Mucosa of descending colon (tissue), 3 donors: ENCODE data around the gene KCNQ5. TPM values are rescaled to one million over a fixed set of nuclear protein-coding genes. Genes with fewer than 3 reads are reported as not detected.

ENCODE experiments used
- ATAC-seq: fragments of 200-7000 bp; cut with Tn5 transposase; one replicate; pipeline ENCODE4 v1.9.1; 2020; ENCODE audit warnings: mild to moderate bottlenecking, moderate library complexity
- DNase-seq, 3 donors: peaks; one replicate each; pipeline ENCODE4 v3.0.0-alpha.2; 2020
- H3K36me3 ChIP-seq: fragments of 200-600 bp; one replicate; pipeline ENCODE4 v1.8.0; 2021; ENCODE audit warnings: low read depth, mild to moderate bottlenecking
- H3K4me1 ChIP-seq: fragments of 200-600 bp; one replicate; pipeline ENCODE4 v1.8.0; 2021; ENCODE audit warnings: low read depth, mild to moderate bottlenecking
- H3K4me3 ChIP-seq: fragments of 200-600 bp; one replicate; pipeline ENCODE4 v1.8.0; 2021; ENCODE audit warnings: mild to moderate bottlenecking
- H3K9me3 ChIP-seq: fragments of 200-600 bp; one replicate; pipeline ENCODE4 v1.8.0; 2021; ENCODE audit warnings: mild to moderate bottlenecking
- intact Hi-C, 2 donors: fragments of 100-400 bp; cut with DNase I in 1 of 2; cut with micrococcal nuclease in 1 of 2; formaldehyde crosslinking; loops; one replicate each; pipeline versions ENCODE4 v1.11.0 to v1.11.1; 2022; cut with DNase I, micrococcal nuclease
- total RNA-seq, 3 donors: library from RNA; stranded (reverse); fragmentation: NEBNext Ultra II Directional in 2 of 3; extraction: Animal tissue kit (Norgen Biotek cat#: 25700) in 2 of 3; gene quantifications; one replicate each; pipeline versions ENCODE4 v1.2.1 to v1.2.4, GENCODE V29; 2021 to 2023
- TF ChIP-seq, protein P1 (sequence below): fragments of 200-600 bp; IDR thresholded peaks from one replicate; pipeline ENCODE4 v1.8.0; 2022; ENCODE audit warnings: antibody characterized with exemption, mild to moderate bottlenecking
- donor health status: DM: no; HTN: no; CAD: no; lungs with moderate emphysema.
- donor health status: DM: no; HTN: no; CAD: no.
- donor health status: DM: no; HTN: yes; CAD: no.

The KCNQ5 gene
- total RNA-seq, 3 donors from 2014 or later, result 0.14 to 2.3 (median 0.17) TPM

DNA sequence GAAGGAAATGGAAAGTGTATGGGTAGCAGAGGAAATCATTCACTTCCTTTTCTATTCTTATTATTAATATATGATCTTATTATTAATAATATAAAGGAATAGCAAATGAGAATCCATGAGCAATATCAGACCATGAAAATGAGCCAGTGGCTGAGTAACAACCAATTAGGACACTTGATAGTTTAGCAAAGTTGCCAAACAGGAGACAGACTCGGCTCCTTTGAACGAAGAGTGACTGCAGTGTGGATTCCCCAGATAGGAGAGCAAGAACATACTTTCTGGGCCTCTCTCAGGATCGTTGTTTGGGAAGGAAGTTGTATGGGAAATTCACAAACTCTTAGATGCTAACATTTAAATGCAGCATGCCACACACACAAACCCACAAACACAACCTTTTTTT, 381.4 kb downstream of the KCNQ5 start:
- Histone ChIP-seq H3K4me3 (no peak overlapping the region), H3K36me3 (no peaks in the 10 kb centered on the region), H3K9me3 (no peaks in the 10 kb centered on the region), H3K4me1 (no peaks in the 10 kb centered on the region)
- intact Hi-C loops, result no loop called here
- TF ChIP-seq, protein P1, sequence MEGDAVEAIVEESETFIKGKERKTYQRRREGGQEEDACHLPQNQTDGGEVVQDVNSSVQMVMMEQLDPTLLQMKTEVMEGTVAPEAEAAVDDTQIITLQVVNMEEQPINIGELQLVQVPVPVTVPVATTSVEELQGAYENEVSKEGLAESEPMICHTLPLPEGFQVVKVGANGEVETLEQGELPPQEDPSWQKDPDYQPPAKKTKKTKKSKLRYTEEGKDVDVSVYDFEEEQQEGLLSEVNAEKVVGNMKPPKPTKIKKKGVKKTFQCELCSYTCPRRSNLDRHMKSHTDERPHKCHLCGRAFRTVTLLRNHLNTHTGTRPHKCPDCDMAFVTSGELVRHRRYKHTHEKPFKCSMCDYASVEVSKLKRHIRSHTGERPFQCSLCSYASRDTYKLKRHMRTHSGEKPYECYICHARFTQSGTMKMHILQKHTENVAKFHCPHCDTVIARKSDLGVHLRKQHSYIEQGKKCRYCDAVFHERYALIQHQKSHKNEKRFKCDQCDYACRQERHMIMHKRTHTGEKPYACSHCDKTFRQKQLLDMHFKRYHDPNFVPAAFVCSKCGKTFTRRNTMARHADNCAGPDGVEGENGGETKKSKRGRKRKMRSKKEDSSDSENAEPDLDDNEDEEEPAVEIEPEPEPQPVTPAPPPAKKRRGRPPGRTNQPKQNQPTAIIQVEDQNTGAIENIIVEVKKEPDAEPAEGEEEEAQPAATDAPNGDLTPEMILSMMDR, result no peak
- ATAC-seq (no peak), DNase-seq (no peak)

DNA sequence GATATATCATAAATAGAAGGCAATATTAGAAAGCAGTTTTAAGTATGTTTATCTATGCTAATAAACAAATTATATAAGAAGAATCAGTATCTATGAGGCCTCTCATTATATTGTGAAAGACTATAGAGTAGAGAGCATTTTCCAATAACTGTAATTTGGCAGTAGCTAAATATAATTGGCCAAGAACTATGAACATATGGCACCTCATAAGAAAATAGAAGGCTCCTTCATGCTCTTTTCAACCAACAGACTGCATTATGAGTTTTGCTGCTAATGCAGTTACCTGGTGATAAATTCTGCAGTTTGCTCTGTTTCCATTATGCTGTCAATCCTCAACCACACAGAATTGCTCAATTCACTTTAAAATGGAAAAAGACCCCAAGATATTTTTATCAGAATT, 382.4 kb downstream of the KCNQ5 start:
- DNase-seq (no peak), ATAC-seq (no peak)
- TF ChIP-seq, protein P1, result no peak
- intact Hi-C loops, result no loop called here
- Histone ChIP-seq H3K9me3 (no peaks in the 10 kb centered on the region), H3K4me1 (no peaks in the 10 kb centered on the region), H3K36me3 (no peaks in the 10 kb centered on the region), H3K4me3 (no peak overlapping the region)

DNA sequence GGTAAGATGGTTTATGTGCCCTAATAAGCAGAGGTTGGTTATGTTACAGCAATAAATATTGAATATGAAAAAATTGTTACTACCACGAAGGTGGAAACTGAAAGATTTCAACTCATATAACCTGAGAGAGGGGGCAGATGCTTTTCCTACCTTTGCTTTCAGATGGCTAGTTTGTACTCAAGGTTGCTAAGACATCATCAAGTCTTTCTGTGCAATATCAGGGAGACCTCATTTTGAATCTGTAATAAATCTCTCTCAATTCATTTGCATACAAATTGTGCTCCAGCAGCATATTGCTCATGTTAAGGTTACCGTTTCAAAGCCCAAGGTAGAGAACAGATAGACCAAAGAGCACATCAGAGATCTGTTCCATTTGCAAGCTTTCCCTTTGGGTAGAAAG, 383.0 kb downstream of the KCNQ5 start:
- DNase-seq, result no peak
- H3K36me3 ChIP-seq, result no peaks in the 10 kb centered on the region
- ATAC-seq, result no peak
- no peak overlapping the region for H3K4me3 ChIP-seq
- no peaks in the 10 kb centered on the region for H3K4me1 ChIP-seq
- intact Hi-C loops, result no loop called here
- H3K9me3 ChIP-seq, result no peaks in the 10 kb centered on the region
- TF ChIP-seq, protein P1, result no peak

DNA sequence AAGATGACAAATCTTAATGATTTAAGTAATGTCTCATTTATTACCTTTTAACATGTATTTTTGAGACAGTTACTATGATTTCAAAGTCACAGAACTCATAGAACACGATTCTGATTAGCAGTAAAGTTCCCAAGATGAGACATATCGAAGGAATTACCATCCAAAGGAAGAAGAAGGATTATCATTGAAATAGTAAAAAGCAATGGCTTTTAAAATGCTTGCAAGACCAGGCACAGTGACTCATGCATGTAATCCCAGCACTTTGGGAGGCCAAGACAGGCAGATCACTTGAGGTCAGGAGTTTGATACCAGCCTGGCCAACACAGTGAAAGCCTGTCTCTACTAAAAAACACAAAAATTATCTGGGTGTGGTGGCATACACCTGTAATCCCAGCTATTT, 384.3 kb downstream of the KCNQ5 start:
- Histone ChIP-seq H3K9me3 (no peaks in the 10 kb centered on the region), H3K36me3 (no peaks in the 10 kb centered on the region), H3K4me1 (no peaks in the 10 kb centered on the region), H3K4me3 (no peak overlapping the region)
- TF ChIP-seq, protein P1, result no peak
- no peak for DNase-seq
- no peak for ATAC-seq
- intact Hi-C loops, result no loop called here

DNA sequence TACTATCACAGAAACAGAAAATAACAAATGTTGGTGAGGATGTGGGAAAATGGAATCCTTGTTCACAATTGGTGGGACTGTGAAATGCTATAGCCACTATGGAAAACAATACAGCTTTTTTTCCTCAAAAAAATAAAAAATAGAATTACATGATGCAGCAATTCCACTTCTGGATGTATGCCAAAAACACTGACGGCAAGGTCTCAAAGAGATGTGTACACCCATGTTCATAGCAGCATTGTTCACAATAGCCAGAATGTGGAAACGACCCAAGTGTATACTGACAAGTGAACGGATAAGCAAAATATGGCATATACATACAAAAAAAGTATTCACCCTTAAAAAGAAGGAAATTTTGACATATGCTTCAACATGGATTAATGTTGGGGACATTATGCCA, 390.1 kb downstream of the KCNQ5 start:
- TF ChIP-seq, protein P1, result no peak
- intact Hi-C loops, result no loop called here
- Histone ChIP-seq H3K36me3 (no peaks in the 10 kb centered on the region), H3K4me3 (no peak overlapping the region), H3K4me1 (no peaks in the 10 kb centered on the region), H3K9me3 (no peaks in the 10 kb centered on the region)
- ATAC-seq (no peak), DNase-seq (no peak)

DNA sequence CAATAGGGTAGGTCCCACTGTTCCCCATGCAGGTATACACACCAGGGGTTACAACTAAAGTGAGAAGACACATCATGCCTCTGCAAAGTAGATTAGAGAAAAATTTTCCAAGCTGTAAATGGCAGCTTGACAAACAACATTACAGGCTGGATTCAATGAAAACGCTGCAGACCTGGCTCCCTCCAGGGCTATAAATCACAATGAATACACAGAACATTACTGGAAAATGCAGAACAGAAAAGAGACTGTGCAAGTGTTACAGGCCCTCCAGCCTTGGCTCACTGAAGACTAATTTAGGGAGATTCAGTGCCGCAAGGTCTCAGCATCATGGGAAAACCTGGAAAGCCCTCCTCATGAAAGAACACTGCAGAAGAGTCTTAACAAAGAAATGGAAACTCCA, 395.6 kb downstream of the KCNQ5 start:
- intact Hi-C loops, result no loop called here
- H3K9me3 ChIP-seq, result no peaks in the 10 kb centered on the region
- H3K4me1 ChIP-seq, result no peaks in the 10 kb centered on the region
- H3K36me3 ChIP-seq, result no peaks in the 10 kb centered on the region
- no peak overlapping the region for H3K4me3 ChIP-seq
- ATAC-seq (no peak), DNase-seq (no peak)
- TF ChIP-seq, protein P1, result no peak
